HG03565 (cell line): ENCODE data around the gene SLC37A1.
A peak's percentile ranks its signal among the peaks of the same experiment; 100 is the strongest.

ENCODE experiments used
- ATAC-seq: cut with Tn5 transposase; IDR thresholded peaks from one replicate; pipeline ENCODE4 v1.9.1; 2021; ENCODE audit warnings: mild to moderate bottlenecking, moderate library complexity; ENCODE audit not compliant: unreplicated experiment

The SLC37A1 gene

GRCh38 chr21:42503711-42504110, 9.9 kb upstream of the SLC37A1 start:
- no peak for ATAC-seq

DNA sequence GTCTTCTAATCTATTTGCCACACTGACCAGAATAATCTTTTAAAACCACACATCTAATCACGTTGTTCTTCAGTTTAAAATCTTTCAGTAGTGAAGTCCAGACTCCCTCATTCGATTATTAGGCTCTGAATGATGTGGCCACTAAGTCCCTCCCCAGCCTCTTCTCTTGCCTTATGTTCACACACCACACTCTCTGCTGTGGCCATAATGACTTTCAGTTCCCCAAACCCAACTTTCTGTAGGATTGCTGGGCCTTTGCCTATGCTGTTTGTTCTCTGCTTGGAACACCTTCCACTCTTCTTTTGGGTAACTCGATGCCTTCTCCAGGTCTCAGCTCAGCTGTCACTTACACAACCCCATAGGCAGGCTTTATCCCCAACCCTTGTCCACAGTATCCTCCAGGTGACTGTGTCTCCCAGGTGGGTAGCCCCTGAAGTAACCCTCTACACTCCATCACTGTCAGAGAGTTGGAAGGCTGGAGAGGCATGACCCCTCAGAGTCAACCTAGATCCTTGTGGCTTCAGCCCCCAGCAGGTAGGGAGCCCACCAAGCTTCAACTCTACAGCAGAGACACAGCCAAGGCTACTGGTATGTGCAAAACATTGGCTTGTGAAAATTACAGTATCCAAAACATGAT, 8.4 kb upstream of the SLC37A1 start:
- peak; percentile 76 for ATAC-seq

GRCh38 chr21:42507418-42507817, 6.2 kb upstream of the SLC37A1 start:
- ATAC-seq: no peak

DNA sequence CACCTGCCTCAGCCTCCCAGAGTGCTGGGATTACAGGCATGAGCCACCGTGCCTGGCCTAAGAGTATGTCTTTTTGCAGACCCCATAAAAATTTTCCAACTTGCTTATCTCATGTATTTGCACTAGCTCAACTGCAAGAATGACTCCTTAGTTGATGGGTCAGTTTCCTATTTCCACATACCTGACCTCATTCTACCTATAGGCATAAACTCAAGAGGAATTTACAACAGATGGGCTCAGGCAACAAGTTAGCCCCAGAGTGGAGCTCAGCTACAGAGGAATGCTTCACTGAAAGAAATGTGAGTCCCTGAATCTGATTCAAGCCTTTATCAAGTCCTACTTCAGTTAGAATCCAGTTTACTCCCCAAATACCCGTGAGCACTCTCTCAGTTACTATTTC, 5.3 kb upstream of the SLC37A1 start:
- ATAC-seq: no peak

DNA sequence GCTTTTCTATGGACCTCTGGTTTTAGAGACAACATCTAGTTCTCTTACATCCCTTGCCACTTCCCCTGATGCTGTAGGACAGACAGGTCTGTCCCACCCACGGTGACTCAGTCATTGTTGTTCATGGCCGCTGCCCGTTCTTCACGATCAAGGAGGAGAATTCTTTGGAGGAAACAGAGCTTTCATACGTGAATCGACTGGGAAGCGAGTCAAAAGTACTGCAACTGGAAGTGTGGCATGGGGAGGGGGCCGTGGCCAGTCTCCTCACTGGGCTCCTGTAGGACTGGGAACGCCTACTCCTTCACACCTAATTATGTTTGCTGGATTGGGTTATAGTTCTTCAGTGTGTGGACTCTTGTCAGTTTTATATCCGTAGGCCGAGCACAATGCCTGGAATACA, 4.4 kb upstream of the SLC37A1 start:
- ATAC-seq: no peak

GRCh38 chr21:42512346-42513034, 1.2 kb upstream of the SLC37A1 start:
- ATAC-seq: no peak

DNA sequence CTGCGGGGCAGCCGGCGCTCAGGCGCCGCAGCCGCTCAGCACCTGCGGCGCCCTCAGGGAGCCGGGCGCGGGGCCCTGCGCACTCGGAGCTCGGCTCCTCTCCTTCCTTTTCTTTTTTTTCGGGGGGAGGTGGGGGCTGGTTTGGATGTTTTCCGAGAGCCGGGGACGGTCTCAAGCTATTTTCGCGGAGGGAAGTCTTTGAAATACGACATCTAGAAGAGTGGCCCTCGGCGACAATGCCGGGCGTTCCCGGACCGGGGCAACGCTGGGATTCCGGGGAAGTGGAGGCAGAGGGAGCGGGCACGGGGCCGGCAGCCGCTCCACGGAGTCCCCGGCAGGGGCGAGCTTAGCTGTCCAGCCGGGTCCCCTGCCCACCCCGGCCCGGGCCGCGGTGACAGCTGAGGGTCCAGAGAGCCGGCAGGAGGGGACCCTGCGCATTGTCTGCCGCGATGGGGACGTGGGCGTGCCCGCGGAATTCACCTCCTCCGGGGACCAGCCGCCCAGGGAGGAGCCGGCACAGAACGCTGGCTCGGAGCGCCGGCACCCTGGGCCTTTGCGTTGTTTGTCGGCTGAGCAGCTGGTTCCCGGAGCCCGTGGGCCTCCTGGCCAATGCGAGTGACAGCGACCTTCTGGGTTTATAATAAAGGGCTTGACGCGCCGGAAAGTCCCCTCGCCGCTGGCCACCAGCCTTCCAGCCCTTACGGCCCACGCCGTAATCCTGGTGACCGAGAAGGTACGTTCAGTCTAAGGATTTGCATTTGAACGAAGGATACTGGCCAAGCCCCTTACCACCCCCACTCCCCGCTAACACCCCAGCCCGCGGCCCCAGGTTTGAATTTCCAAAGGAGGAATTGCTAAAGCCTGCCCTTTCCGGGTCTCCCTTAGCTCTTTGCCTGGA, 582 bp downstream of the SLC37A1 start:
- ATAC-seq: peak; percentile 41

GRCh38 chr21:42514883-42515228, 1.2 kb downstream of the SLC37A1 start:
- ATAC-seq: no peak

DNA sequence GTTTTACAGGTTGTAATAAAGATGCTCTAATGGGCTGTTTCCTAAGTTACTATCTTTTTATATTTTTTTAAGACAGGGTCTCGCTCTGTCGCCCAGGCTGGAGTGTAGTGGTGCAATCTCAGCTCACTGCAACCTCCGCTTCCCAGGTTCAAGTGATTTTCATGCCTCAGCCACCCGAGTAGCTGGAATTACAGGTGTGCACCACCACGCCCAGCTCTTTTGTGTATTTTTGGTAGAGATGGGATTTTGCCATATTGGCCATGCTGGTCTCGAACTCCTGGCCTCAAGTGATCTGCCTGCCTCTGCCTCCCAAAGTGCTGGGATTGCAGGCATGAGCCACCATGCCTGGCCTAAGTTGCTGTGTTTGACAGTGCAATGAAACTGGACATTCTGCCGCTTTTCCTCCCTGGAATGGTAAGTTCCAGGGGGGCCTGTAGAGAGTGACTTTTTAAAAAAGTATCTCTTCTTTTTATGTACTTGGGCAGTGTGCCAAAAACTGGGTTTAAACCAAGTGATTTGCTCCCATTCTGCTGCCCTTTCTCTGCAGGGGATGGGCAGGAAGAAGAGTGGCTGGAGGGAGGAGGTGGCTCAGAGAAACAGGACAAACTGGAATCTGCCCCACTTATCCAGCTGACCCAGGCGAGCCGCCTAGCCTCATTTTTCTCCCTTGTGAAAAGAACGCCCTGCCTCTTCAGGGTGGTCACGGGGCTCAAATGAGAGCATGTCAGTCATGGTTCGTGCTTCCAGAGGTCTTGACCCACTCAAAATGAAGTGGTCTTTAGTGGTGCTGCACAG, 2.3 kb downstream of the SLC37A1 start:
- no peak for ATAC-seq

DNA sequence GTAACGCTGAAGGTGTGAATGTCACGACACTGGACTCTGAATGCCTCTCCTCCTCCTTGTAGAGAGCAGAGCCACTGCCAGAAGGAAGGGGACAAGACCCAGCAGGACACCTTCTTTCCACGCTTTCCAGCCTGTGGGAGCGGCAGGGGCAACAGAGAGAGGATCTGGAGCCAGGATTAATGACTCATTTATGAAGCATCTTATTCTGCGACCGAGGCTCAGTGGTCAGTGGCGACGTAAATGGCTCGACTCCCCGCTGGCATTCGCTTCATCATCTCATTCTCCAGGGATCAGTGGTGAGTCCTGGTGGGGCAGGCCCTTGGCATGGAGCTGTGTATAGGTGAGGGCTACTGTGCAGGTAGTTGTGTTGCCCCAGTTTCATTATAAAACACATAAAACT, 4.6 kb downstream of the SLC37A1 start:
- ATAC-seq: no peak

DNA sequence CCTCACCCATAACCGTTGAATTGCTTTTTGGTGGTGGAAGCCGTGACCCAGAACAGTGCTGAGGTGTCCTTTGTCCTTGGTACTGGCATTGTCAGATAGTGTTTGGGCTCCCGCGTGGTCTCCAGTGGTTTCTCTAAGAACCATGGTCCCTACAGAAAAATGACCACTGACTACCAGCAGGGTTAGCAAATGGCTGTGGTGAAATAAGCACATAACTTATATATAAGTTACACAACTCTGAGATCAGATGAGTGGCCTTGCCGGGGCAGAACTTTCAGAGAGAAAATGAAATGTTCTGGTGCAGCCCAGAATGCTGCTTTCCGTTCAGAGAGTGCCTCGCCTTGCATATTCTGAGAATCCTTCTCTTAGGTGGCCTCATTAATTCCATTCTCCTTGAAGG, 5.0 kb downstream of the SLC37A1 start:
- no peak for ATAC-seq

GRCh38 chr21:42520628-42521253, 7.1 kb downstream of the SLC37A1 start:
- no peak for ATAC-seq

- no peak for ATAC-seq
These were observed 7.7 kb downstream of the SLC37A1 start for GRCh38 chr21:42521384-42521783.

DNA sequence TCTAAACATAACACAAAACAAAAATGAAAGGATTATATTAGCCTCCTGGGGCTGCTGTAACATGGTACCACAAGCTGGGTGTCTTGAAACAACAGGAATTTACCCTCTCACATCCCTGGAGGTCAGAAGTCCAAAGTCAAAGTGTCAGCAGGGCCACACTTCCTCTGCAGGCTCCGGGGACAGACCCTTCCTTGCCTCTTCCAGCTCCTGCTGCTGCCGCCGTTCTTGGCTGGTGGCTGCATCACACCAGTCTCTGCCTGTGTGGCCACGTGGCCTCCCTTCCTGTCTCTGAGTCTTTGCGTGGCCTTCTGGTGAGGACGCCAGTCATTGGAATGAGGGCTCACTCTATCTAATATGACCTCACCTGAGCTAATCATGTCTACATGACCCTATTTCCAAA, 8.2 kb downstream of the SLC37A1 start:
- ATAC-seq: no peak

GRCh38 chr21:42522271-42522670, 8.6 kb downstream of the SLC37A1 start:
- no peak for ATAC-seq

- ATAC-seq: no peak
These were observed 9.1 kb downstream of the SLC37A1 start for GRCh38 chr21:42522771-42523170.

DNA sequence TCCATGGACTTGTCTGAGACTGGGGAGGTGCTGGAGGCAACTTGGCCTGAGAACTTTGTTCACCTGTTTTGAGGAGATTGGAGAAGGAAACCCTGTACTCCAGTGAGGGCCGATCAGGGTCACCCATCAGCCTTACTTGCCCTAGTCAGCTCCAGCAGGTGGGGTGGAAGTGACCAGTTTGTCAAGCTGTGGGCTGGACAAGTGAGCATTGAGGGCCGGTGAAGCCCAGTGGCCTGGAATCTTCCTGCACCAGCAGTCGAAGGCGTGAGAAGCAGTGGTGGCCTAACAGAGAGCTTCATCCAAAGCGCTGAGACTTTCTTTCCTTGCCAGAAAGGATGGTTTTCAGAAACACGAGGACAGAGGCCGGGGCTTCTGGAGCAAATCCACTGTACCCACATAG, 9.6 kb downstream of the SLC37A1 start:
- no peak for ATAC-seq

- no peak for ATAC-seq
These were observed 10.3 kb downstream of the SLC37A1 start for GRCh38 chr21:42523941-42524340.

GRCh38 chr21:42524341-42525028, 10.8 kb downstream of the SLC37A1 start:
- ATAC-seq: peak; percentile 50

DNA sequence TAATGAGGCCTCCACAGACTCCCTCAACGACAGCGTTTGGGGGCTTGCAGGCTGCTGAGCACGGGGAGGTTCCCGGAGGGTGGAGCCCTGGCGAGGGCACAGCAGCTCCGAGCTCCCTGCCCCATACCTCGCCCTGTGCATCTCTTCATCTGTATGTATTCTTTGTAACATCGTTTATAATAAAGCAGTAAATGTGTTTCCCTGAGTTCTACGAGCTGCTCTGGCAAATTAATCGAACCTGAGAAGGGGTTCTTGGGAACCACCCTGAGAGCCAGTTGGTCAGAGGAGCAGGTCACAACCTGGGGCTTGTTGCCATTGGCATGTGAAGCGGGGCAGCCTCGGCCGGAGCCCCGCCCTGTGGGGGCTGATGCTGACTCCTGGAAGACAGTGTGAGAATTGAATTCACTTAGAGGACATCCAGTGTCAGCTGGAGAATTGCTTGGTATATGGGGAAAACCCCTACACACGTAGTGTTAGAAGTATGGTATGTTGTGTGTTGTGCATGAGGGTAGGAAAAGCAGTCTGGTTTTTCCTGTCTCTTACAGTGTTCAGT, 11.5 kb downstream of the SLC37A1 start:
- peak; percentile 16 for ATAC-seq
